ENCODE results near the gene CADM2. TPM values are rescaled to one million over a fixed set of nuclear protein-coding genes. Genes with fewer than 3 reads are reported as not detected.

CADM2 gene
- total RNA-seq, 1 experiment from 2014 or later, result 10.9 TPM

DNA sequence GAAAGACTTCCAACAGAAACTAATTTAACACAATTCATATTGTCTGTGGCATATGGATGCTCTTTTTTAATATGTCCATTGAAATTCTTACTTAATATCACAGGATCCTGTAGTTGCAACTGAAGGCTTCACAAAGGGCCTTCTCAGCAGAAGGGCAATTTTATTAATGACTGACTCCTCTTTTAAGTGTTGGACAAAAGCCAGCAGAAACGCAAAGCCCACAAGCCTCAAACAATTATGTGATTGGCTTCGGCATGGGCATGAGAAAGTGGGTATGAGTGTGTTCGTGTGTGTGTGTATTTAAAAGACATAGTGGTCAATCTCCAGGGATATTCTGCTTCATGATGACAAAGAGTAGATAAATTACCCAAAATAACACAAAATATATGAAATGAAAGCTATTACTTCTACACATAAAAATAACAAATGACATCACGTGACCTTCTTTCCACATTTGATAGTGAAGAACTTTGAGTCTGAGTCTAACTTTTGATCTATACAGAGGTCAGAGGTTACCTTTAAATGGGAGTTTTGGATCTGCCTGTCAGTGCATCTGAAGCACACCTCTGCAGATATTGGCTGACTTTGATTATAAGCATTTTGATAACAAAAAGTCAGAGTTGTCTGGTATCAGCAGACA is 496.9 kb downstream of the CADM2 start:
- Mint-ChIP-seq H3K4me1 (no peaks in the 10 kb centered on the region), H3K27ac (no peak overlapping the region), H3K27me3 (ENCODE audit: low read depth) (no peaks in the 10 kb centered on the region), H3K9me3 (no peaks in the 10 kb centered on the region), H3K36me3 (ENCODE audit: insufficient read depth in 1 of 3, low read depth in 3 of 3) (no peaks in the 10 kb centered on the region), H3K4me3 (no peak overlapping the region)
- H3K4me1 ChIP-seq (ENCODE audit: insufficient read depth, low read length), result no peaks in the 10 kb centered on the region
- H3T11ph ChIP-seq (ENCODE audit: low read length), result no peak overlapping the region
- H3K9me3 ChIP-seq (ENCODE audit: control insufficient read depth, low read depth, low read length), result no peaks in the 10 kb centered on the region
- H4K91ac ChIP-seq (ENCODE audit: insufficient read length, low read depth, low read length), result no peak overlapping the region
- H3K23me2 ChIP-seq (ENCODE audit: insufficient read length, low read depth, low read length, poor library complexity, severe bottlenecking), result no peaks in the 10 kb centered on the region
- no peak overlapping the region for H4K8ac ChIP-seq (replicated peaks; ENCODE audit: insufficient read length, low read depth, low read length)
- no peaks in the 10 kb centered on the region for H4K20me1 ChIP-seq (ENCODE audit: control insufficient read depth, insufficient read depth, insufficient read length)
- H2BK15ac ChIP-seq (ENCODE audit: low read depth, low read length), result no peak overlapping the region
- no peak overlapping the region for H2AK5ac ChIP-seq (ENCODE audit: insufficient read length, low read length)
- H3K4ac ChIP-seq (ENCODE audit: low read depth, low read length), result no peak overlapping the region
- no peak overlapping the region for H3K27ac ChIP-seq (ENCODE audit: insufficient read length, low read depth, low read length)
- H3K4me2 ChIP-seq (ENCODE audit: insufficient read depth, insufficient read length, low read length), result no peak overlapping the region
- no peak for DNase-seq
- no peak overlapping the region for H3K18ac ChIP-seq (ENCODE audit: insufficient read length, low read depth, low read length)
- no peak overlapping the region for H3K9ac ChIP-seq (ENCODE audit: extremely low read depth, insufficient read length, low read length)
- H3K56ac ChIP-seq (ENCODE audit: insufficient read length, low read depth, low read length), result no peak overlapping the region
- H3K79me1 ChIP-seq (ENCODE audit: insufficient read depth, low read depth, low read length, poor library complexity, severe bottlenecking), result no peaks in the 10 kb centered on the region
- H3K27me3 ChIP-seq (ENCODE audit: insufficient read depth, low read length), result no peaks in the 10 kb centered on the region
- no CpG with 5 or more reads among the region's 4 CpGs for WGBS (ENCODE audit: extremely low coverage, insufficient read length, low lambda C conversion rate)
- H3K23ac ChIP-seq (ENCODE audit: insufficient read length, low read depth, low read length), result no peak overlapping the region
- no peak overlapping the region for H2BK20ac ChIP-seq (ENCODE audit: low read depth, low read length, poor library complexity, severe bottlenecking)
- no peak overlapping the region for H2BK5ac ChIP-seq (ENCODE audit: insufficient read length, low read length)
- TF ChIP-seq, protein P1, sequence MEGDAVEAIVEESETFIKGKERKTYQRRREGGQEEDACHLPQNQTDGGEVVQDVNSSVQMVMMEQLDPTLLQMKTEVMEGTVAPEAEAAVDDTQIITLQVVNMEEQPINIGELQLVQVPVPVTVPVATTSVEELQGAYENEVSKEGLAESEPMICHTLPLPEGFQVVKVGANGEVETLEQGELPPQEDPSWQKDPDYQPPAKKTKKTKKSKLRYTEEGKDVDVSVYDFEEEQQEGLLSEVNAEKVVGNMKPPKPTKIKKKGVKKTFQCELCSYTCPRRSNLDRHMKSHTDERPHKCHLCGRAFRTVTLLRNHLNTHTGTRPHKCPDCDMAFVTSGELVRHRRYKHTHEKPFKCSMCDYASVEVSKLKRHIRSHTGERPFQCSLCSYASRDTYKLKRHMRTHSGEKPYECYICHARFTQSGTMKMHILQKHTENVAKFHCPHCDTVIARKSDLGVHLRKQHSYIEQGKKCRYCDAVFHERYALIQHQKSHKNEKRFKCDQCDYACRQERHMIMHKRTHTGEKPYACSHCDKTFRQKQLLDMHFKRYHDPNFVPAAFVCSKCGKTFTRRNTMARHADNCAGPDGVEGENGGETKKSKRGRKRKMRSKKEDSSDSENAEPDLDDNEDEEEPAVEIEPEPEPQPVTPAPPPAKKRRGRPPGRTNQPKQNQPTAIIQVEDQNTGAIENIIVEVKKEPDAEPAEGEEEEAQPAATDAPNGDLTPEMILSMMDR (conservative IDR thresholded peaks at IDR 0.05), result no peak
- H3K79me2 ChIP-seq (ENCODE audit: insufficient read depth, low read length), result no peaks in the 10 kb centered on the region
- H4K5ac ChIP-seq (ENCODE audit: insufficient read length, low read depth, low read length), result no peak overlapping the region
- no peak overlapping the region for H2BK12ac ChIP-seq (ENCODE audit: insufficient read length, low read depth, low read length)
- no peak overlapping the region for H3K14ac ChIP-seq (ENCODE audit: insufficient read depth, low read length)
- no peak overlapping the region for H2AFZ ChIP-seq (ENCODE audit: low read length)
- no peak overlapping the region for H2BK120ac ChIP-seq (ENCODE audit: low read depth, low read length, poor library complexity, severe bottlenecking)

All from H9 (cell line).